HepG2 (cell line): Measurements from ENCODE around the gene SRR. TPM values are rescaled to one million over a fixed set of nuclear protein-coding genes. Genes with fewer than 3 reads are reported as not detected.

Source experiments
- ATF1 ChIP-seq: IDR thresholded peaks from 2 replicates; pipeline ENCODE4 v1.6.1; 2016; ENCODE audit warnings: mild to moderate bottlenecking, control low read depth
- CSRNP1 ChIP-seq: sonication (generic); formaldehyde crosslinking; IDR thresholded peaks from 2 replicates; pipeline ENCODE4 v1.8.1; 2023; ENCODE audit warnings: mild to moderate bottlenecking, missing genetic modification reagents
- HHEX ChIP-seq: IDR thresholded peaks from 2 replicates; pipeline ENCODE4 v1.6.1; 2016; ENCODE audit warnings: control low read depth
- HMGXB4 ChIP-seq, 2 experiments: sonication (generic) in 1 of 2; formaldehyde crosslinking in 1 of 2; IDR thresholded peaks; 2 replicates each; pipeline versions ENCODE4 v1.4.0 to v1.6.1; 2018 to 2020; ENCODE audit warnings: missing genetic modification reagents in 2 of 2, borderline replicate concordance in 1 of 2, low read depth in 1 of 2, mild to moderate bottlenecking in 1 of 2, missing biosample characterization in 1 of 2
- KDM4B ChIP-seq: sonication (generic); formaldehyde crosslinking; IDR thresholded peaks from 2 replicates; pipeline ENCODE4 v1.4.0; 2020; ENCODE audit warnings: missing genetic modification reagents
- KMT2B ChIP-seq: IDR thresholded peaks from 2 replicates; pipeline ENCODE4 v1.6.1; 2016; ENCODE audit warnings: missing genetic modification reagents, missing compliant biosample characterization
- MAX ChIP-seq: IDR thresholded peaks from 2 replicates; pipeline ENCODE4 v1.6.1; 2012; ENCODE audit warnings: inconsistent platforms
- MED8 ChIP-seq: sonication (generic); formaldehyde crosslinking; IDR thresholded peaks from 2 replicates; pipeline ENCODE4 v1.8.1; 2023; ENCODE audit warnings: mild to moderate bottlenecking, missing genetic modification reagents; ENCODE audit not compliant: insufficient replicate concordance
- PCBP1 ChIP-seq: fragments of 200-400 bp; formaldehyde crosslinking; IDR thresholded peaks from 2 replicates; pipeline ENCODE4 v1.6.1; 2017; ENCODE audit warnings: mild to moderate bottlenecking, low read depth, low read length, borderline replicate concordance
- RAD21 ChIP-seq: fragments of 450-650 bp; formaldehyde crosslinking; IDR thresholded peaks from 2 replicates; pipeline ENCODE4 v1.5.0; 2020; ENCODE audit warnings: mild to moderate bottlenecking
- SMYD3 ChIP-seq: sonication (generic); formaldehyde crosslinking; IDR thresholded peaks from 2 replicates; pipeline ENCODE4 v1.8.1; 2023; ENCODE audit warnings: mild to moderate bottlenecking, missing genetic modification reagents
- TP53 ChIP-seq: sonication (generic); formaldehyde crosslinking; conservative IDR thresholded peaks from 2 replicates; pipeline ENCODE4 v1.4.0; 2020; ENCODE audit warnings: missing genetic modification reagents
- ZBTB7B ChIP-seq: sonication (generic); formaldehyde crosslinking; IDR thresholded peaks from 2 replicates; pipeline ENCODE4 v1.4.0; 2020; ENCODE audit warnings: missing genetic modification reagents
- ZNF225 ChIP-seq: sonication (generic); formaldehyde crosslinking; IDR thresholded peaks from 2 replicates; pipeline ENCODE4 v1.4.0; 2020; ENCODE audit warnings: mild to moderate bottlenecking, missing genetic modification reagents
- ZNF256 ChIP-seq: sonication (generic); formaldehyde crosslinking; conservative IDR thresholded peaks from 2 replicates; pipeline ENCODE4 v1.4.0; 2020; ENCODE audit warnings: missing genetic modification reagents
- ZNF34 ChIP-seq: sonication (generic); formaldehyde crosslinking; IDR thresholded peaks from 2 replicates; pipeline ENCODE4 v1.4.0; 2020; ENCODE audit warnings: mild to moderate bottlenecking, missing genetic modification reagents, borderline replicate concordance
- polyA plus RNA-seq, 8 experiments: library from polyadenylated mRNA; depleted of rRNA in 3 of 8; stranded (reverse) in 7 of 8; unstranded in 1 of 8; fragments of >200 nt; fragmentation: Illumina TruSeq in 4 of 8; extraction: Trizol in 4 of 8; gene quantifications; 2 replicates each; pipeline versions ENCODE4 v1.2.1 to v1.2.3, GENCODE V29; 2011 to 2016; ENCODE audit warnings: low read depth in 4 of 8, missing spikeins in 1 of 8, mixed read lengths in 1 of 8; ENCODE audit not compliant: insufficient read depth in 1 of 8
- total RNA-seq, 5 experiments: library from RNA; depleted of rRNA; stranded (reverse); fragments of >200 nt; fragmentation: Illumina TruSeq; extraction: Trizol; gene quantifications; 2 replicates each; pipeline ENCODE4 v1.2.3, GENCODE V29; 2016; ENCODE audit warnings: low read depth in 1 of 5
- TF ChIP-seq, protein P1 (sequence below): sonication (generic); formaldehyde crosslinking; IDR thresholded peaks from 2 replicates; pipeline ENCODE4 v1.9.0; 2021; ENCODE audit warnings: missing genetic modification reagents, borderline replicate concordance
- TF ChIP-seq, protein P2 (sequence below): sonication (generic); formaldehyde crosslinking; IDR thresholded peaks from 2 replicates; pipeline ENCODE4 v1.5.1; 2020; ENCODE audit warnings: missing genetic modification reagents, mild to moderate bottlenecking, borderline replicate concordance
- TF ChIP-seq, protein P3 (sequence below): sonication (generic); formaldehyde crosslinking; IDR thresholded peaks from 2 replicates; pipeline ENCODE4 v1.5.0; 2020; ENCODE audit warnings: missing genetic modification reagents
- TF ChIP-seq, protein P4 (sequence below): sonication (generic); formaldehyde crosslinking; IDR thresholded peaks from 2 replicates; pipeline ENCODE4 v1.9.0; 2022; ENCODE audit warnings: missing genetic modification reagents, mild to moderate bottlenecking, borderline replicate concordance

SRR gene
- total and polyA plus RNA-seq, 2 of the 13 experiments (the other 11 are each of a cell fraction or from before 2014, with no cell fraction given), result 3.6 to 7.8 TPM

DNA sequence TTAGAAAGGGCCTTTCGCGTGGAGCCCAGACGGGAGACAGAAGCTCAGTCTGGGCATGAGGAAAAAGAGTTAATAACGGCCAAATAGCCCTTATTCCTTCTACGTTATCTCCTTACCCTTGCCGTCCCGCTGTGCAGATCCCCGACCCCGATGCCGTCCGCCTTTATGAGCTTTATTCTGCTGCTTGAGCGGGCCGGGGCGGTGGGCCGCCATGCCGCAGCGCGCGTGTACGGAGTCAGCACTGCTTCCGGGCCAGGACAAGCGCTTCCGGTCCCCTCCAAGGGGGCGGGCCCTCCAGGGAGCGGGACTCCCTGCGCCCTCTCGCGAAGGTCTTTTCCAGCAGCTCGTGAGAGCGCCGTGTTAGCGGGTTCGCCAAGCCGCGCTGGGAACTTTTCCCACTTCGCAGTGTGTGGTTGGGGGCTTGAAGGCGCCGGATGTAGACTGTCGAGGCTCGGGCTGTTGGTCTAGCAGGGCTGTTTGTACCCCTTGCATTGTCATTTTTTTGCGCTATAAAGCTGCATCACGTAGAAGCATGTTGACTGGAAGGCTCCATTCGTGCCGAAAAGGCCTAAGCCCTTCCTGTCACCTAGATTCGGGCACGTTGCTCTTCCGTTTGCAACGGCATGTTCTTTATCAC is 32.6 kb downstream of the SRR start, which contains the start of gene TSR1 (continued):
- TF ChIP-seq KDM4B (peak; percentile 71; the same call in 1 of the 2 replicates), TP53 (CRISPR knock-in tag) (0 out of 2 replicates have a peak, but pooled peaks have one; percentile 24), ZNF225 (peak; percentile 69; the same call in 1 of the 2 replicates), KMT2B (CRISPR knock-in tag) (peak; percentile 92), ZBTB7B (CRISPR knock-in tag) (0 out of 2 replicates have a peak, but pooled peaks have one; percentile 22), MED8 (CRISPR knock-in tag) (peak; percentile 68), SMYD3 (CRISPR knock-in tag) (peak; percentile 62; the same call in 1 of the 2 replicates), PCBP1 (no peak), ZNF256 (CRISPR knock-in tag) (peak; percentile 87; the same call in 1 of the 2 replicates), HHEX (CRISPR knock-in tag) (no peak), HMGXB4 (CRISPR knock-in tag; IDR thresholded peaks at IDR 0.05; ENCODE audit: borderline replicate concordance in 1 of 2, low read depth in 1 of 2) (peak; percentile 64; a peak in 3 of 4 replicates), RAD21 (CRISPR knock-in tag) (peak; percentile 43), ATF1 (CRISPR knock-in tag) (0 out of 2 replicates have a peak, but pooled peaks have one; percentile 27), ZNF34 (CRISPR knock-in tag) (peak; percentile 17; the same call in 1 of the 2 replicates), MAX (peak; percentile 97), CSRNP1 (peak; percentile 44; the same call in 1 of the 2 replicates)
- TF ChIP-seq, protein P1, sequence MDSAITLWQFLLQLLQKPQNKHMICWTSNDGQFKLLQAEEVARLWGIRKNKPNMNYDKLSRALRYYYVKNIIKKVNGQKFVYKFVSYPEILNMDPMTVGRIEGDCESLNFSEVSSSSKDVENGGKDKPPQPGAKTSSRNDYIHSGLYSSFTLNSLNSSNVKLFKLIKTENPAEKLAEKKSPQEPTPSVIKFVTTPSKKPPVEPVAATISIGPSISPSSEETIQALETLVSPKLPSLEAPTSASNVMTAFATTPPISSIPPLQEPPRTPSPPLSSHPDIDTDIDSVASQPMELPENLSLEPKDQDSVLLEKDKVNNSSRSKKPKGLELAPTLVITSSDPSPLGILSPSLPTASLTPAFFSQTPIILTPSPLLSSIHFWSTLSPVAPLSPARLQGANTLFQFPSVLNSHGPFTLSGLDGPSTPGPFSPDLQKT, result no peak
- TF ChIP-seq, protein P2, sequence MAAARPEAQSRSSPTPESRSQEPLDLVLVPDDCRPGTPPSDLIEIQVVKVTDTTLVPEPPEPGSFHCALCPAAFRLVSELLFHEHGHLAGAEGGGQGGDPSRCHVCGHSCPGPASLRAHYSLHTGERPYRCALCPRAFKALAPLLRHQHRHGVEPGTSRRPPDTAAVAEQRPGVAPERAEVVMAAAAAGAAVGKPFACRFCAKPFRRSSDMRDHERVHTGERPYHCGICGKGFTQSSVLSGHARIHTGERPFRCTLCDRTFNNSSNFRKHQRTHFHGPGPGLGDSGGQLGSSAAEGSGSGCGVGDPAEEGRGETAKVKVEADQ (CRISPR knock-in tag), result peak; percentile 61; the same call in 1 of the 2 replicates
- TF ChIP-seq, protein P3, sequence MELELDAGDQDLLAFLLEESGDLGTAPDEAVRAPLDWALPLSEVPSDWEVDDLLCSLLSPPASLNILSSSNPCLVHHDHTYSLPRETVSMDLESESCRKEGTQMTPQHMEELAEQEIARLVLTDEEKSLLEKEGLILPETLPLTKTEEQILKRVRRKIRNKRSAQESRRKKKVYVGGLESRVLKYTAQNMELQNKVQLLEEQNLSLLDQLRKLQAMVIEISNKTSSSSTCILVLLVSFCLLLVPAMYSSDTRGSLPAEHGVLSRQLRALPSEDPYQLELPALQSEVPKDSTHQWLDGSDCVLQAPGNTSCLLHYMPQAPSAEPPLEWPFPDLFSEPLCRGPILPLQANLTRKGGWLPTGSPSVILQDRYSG (CRISPR knock-in tag), result 0 out of 2 replicates have a peak, but pooled peaks have one; percentile 25
- TF ChIP-seq, protein P4, sequence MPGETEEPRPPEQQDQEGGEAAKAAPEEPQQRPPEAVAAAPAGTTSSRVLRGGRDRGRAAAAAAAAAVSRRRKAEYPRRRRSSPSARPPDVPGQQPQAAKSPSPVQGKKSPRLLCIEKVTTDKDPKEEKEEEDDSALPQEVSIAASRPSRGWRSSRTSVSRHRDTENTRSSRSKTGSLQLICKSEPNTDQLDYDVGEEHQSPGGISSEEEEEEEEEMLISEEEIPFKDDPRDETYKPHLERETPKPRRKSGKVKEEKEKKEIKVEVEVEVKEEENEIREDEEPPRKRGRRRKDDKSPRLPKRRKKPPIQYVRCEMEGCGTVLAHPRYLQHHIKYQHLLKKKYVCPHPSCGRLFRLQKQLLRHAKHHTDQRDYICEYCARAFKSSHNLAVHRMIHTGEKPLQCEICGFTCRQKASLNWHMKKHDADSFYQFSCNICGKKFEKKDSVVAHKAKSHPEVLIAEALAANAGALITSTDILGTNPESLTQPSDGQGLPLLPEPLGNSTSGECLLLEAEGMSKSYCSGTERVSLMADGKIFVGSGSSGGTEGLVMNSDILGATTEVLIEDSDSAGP, result peak; percentile 91; the same call in 1 of the 2 replicates
